GM18909 (cell line): Measurements from ENCODE around the gene AJM1.
"Not testable (repeated sequence)": the region's sequence is repeated elsewhere in the genome, so short reads cannot be mapped to it uniquely, and the experiment has no call there.

Source experiments
- ATAC-seq: cut with Tn5 transposase; IDR thresholded peaks from one replicate; pipeline ENCODE4 v1.9.1; 2021; ENCODE audit warnings: mild to moderate bottlenecking; ENCODE audit not compliant: unreplicated experiment, poor library complexity

The AJM1 gene

DNA sequence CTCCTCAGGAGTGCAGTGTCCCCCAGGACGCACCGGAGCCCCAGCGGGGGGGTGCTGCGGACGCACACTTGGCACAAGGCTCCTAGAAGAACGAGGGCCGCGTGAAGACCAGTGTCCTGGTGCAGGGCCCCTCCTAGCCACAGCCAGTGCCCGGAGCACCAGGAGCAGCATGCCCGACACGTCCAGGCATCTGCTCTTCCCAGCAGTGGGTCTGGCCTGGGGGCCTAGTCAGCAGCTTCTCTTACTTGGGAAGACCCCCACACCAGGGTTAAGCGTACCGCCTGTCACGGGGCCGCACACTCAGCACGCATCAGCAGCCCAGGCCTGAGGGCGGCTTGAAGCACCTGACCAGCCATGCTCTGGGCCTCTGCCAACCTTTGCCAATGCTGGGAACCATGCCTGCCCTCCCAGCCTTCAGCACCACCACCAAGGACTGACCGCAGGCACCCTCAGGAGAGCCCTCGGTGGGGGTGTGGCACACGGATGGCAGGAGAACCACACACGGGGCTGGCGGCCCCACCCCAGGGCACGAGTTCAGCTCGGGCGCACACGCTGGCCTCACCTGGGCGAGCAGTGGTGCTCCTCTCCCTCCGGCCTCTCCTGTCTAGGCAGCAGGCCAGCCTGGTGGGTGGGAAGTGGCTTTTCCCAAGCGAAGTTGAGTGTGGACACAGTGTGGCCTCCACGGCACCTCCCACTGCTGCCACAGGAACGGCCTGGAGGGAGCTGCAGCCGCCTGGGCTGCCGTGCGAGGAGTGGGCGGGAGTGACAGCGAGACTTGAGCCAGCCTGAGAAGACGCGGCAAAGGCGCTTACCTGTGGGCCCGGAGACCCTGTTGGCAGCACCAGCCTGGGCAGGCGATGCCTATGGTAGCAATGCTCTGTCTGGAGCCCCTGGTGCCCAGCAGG, 12.0 kb upstream of the AJM1 start:
- no peak for ATAC-seq

DNA sequence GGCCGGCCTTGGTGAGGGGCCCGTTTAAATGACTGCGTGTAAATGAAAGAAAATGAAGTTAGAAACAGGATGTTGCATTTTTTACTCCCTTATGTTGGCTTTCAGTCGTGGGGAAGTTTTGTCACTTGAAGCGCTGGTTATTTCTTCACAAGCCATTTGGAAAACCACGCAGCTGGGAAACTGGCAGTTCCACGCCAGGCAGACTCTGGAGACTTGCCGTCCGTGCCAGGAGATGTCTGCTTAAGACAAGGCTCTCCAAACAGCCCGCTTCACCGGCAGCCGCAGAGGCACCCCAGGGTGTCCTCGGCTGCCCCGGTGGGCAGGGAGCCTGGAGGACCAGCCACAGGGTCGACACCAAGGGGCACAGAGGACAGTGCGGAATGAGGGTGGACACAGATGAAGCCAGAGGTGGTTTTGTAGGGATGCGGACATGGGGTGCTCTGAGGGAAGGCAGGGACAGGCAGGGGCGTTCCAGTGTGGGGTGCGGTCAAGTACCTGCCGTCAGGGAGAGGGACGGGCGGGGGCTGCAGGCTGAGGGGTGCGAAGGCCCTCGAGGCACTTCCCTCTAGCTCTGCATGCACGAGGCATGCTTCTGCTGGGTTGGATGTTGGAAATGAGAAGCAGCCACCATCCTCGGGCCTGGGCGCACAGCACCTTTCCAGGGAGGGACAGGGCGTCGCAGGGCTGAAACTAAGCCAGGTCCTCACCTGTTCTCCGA, 11.1 kb upstream of the AJM1 start:
- ATAC-seq, result no peak

DNA sequence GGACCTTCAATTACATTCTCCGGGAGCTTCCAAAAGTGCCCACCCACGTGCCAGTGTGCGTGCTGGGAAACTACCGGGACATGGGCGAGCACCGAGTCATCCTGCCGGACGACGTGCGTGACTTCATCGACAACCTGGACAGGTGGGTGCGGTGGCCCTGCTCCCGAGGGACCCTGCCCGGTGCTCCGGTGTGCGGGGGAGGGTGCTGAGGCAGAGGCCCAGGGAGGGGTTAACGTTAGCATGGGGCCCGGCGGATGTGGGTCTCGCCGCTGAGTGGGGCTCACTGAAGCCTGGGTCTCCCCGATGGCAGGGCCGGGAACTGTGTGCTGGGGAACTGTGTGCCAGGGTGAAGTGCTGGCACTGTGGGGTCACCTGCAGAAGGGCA, 10.6 kb upstream of the AJM1 start:
- ATAC-seq, result no peak

DNA sequence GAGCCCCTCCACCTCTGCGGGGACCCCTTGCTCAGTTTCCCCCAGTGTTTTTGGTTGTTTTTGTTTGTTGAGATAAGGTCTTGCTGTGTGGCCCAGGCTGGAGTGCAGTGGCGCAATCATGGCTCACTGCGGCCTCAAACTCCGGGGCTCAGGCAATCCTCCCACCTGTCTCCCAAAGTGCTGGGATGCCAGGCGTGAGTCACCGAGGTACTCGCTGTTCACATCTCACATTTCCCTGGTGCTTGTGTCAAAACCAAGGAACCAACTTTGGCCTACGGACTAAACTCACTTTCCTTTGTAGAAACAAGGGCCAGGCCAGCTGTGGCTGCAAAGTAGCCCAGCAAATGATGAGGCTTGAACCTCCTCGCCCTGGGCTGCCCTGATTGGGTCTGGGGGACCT, 9.7 kb upstream of the AJM1 start:
- no peak for ATAC-seq

DNA sequence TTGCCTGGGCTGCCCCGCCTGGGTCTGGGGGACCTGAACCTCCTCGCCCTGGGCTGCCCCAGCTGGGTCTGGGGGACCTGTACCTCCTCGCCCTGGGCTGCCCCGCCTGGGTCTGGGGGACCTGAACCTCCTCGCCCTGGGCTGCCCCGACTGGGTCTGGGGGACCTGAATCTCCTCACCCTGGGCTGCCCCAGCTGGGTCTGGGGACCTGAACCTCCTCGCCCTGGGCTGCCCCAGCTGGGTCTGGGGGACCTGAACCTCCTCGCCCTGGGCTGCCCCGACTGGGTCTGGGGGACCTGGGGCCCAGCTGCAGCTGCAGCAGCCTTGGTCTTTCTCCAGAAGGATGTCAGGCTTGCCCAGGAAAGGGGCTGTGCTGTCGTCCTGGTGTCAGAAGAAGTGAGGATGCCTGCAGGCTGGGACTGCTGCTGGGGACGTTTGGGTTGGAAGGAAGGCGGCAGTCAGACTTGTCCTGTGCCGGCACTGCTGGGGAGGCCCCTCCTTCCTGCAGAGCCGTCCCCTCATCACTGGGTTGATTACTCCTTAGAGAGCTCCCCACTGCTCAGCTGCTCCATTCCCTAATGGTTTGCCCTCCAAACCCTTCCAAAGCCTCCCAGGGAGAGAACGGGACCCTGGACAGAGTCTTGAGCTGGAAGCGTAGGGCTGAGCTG, 8.8 kb upstream of the AJM1 start:
- not testable (repeated sequence) for ATAC-seq

DNA sequence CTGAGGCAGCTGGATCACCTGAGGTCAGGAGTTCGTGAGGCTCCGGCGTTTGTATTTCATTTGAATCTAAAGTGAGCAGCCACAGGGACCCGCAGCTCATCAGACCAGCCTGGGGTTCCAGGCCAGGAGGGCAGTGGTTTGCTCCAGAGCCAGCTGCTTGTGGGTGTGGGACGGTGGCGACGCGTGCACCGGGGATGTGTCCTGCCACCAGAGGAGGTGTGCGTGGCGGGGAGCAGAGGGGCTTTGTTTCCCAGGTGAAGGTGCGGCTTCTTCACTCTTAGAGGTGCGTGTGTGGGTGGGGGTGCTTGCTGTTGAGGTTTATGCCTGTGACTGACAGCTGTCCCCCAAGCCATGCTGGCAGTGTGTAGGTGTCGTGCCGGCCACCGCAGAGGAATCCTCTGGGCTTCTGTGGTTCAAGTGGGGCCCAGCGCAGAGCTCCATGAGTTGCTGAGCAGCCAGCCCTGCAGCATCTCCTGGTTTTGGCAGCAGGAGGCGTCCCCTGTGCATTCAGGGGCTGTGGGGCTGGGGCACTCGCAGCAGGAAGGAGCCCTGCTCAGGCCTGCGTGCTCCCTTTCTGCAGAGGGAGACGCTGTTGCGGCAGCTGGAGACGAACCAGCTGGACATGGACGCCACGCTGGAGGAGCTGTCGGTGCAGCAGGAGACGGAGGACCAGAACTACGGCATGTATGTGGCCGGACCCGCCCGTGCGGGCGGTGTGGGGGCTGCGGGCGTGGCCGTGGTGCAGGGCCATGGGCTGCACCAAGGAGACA, 6.9 kb upstream of the AJM1 start:
- no peak for ATAC-seq

DNA sequence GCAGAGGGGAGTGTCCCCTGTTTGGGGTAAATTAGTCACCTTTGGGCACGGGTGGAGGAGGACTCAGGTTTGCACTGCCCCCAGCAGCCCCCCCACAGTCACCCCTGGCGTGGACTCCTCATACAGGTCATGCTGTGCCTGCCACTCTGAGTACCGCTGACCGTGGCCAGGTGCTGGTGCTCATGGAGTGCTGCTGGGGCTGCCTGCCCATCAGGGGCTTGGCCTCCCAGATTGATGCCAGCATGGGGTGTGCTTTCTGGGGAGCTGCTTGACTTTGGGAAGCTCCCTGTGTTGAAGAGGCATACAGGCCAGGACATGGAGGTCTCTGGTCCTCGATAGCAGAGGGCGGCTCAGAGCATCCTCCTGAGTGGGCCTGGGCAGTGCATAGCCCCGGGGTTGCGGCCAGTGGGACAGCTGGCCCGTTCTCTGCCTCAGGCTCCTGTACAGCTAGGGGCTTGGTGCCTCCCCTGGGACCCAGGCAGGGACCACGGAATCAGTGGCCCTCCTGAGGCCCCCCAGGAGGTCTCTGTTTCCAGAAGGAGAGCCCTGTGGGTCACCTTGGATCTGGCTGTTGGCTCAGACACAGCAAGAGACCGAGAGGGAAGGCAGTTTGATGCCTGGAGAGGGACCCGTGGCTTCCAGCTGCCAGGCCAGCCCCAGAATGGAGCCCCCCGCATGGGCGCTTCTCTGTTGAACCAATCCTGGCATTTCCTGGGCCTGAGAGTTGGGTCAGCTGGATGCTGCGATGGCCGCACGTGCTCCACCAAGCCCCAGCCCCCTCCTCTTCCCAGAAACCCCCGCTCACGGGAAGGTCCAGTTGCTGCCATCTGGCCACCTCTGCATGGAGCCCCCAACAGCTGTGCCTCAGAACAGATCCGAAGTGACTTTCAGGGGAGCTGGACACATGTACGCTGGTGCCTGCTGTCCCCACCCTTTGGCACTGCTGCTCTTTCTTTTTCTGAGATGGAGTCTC, 6.1 kb upstream of the AJM1 start:
- ATAC-seq, result no peak

DNA sequence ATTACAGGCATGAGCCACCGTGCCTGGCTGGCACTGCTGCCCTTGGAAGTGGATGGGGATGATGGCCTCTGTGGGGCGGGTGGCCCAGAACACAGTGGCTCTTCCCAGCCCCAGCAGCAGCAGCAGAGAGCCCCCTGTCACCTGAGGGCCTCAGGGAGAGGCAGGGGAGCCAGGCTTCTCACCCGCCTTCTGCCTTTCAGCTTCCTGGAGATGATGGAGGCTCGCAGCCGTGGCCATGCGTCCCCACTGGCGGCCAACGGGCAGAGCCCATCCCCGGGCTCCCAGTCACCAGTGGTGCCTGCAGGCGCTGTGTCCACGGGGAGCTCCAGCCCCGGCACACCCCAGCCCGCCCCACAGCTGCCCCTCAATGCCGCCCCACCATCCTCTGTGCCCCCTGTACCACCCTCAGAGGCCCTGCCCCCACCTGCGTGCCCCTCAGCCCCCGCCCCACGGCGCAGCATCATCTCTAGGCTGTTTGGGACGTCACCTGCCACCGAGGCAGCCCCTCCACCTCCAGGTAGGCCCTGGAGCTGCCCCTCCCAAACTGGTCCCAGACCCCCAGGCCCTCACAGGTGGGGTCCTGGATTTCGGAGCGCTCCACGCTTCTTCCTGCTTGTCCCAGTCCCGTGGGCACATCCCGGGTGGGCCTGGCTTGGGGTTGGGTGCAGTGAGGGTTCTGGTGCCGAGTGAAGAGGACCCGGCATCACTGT, 5.0 kb upstream of the AJM1 start:
- no peak for ATAC-seq

DNA sequence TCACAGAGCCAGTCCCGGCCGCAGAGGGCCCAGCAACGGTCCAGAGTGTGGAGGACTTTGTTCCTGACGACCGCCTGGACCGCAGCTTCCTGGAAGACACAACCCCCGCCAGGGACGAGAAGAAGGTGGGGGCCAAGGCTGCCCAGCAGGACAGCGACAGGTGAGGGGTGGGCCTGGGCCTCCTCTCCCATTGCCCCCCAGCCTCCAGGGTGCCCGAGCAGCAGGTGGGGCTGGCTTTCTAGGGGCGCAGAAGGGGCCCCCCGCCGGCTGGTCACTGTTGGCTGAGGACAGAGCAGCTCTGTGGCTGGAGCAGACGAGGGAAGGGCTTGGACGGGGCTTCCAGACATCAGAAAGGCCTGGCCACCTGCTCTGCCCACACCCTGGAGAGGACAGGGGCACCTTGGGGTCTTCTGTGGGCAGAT, 4.4 kb upstream of the AJM1 start:
- ATAC-seq, result not testable (repeated sequence)

DNA sequence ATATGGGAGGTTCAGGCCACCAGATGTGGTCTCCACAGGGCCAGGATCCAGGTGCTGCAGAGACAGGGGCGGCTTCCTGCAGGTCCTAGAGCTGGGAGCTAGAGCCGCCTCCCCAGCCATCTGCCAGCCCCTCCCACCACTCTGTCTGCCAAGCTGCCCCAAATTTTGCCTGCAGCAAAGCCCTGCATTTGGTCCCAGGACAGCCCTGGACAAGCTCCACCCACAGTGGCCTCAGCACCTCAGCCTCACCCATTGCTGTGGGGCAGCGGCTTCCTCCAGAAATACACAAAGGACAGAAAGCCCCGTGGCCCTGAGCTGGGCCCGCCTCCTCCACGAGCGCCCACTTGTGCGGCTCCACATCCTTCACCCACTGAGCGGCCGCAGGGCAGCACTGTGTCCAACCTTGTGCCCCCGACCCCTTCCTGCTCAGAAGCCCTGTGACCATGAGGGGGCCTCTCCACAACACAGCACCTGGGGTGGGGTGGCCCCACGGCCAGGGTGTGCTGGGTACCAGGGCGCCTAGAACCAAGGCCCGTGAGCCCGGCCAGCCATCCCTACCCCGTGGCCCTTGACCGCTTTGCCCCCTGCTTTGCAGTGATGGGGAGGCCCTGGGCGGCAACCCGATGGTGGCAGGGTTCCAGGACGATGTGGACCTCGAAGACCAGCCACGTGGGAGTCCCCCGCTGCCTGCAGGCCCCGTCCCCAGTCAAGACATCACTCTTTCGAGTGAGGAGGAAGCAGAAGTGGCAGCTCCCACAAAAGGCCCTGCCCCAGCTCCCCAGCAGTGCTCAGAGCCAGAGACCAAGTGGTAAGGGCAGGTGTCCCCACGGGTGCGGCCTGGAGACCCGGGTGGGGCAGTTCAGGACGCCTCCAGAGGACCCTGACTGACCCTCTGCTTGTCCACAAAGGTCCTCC, 3.7 kb upstream of the AJM1 start:
- ATAC-seq, result no peak

DNA sequence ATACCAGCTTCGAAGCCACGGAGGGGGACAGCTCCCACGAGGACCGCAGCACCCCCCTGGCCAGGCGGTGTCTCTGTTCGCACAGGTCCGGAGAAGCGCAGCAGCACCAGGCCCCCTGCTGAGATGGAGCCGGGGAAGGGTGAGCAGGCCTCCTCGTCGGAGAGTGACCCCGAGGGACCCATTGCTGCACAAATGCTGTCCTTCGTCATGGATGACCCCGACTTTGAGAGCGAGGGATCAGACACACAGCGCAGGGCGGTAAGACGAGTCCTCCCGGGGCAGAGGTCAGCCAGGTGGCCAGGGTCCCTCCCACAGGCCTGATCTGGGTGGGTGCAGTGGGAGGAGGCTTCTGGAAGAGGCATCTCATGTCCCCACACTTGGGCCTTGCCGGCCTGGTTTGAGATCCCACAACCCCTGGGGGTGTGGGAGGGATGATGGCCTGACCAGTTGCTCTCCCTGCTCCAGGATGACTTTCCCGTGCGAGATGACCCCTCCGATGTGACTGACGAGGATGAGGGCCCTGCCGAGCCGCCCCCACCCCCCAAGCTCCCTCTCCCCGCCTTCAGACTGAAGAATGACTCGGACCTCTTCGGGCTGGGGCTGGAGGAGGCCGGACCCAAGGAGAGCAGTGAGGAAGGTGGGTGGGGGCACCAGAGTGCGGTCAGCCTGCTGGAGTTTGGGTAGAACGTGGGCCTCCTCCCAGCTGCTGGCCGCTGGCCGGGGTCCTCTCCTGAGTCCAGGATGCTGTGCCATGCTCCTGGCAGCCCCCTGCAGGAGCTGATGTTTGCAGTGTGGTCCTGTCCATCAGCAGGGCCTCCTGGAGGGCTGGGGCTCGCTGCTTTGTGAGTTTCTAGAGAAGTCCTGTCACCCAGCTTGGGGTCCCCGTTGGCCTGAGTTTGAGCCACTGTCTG, 2.8 kb upstream of the AJM1 start:
- no peak for ATAC-seq

DNA sequence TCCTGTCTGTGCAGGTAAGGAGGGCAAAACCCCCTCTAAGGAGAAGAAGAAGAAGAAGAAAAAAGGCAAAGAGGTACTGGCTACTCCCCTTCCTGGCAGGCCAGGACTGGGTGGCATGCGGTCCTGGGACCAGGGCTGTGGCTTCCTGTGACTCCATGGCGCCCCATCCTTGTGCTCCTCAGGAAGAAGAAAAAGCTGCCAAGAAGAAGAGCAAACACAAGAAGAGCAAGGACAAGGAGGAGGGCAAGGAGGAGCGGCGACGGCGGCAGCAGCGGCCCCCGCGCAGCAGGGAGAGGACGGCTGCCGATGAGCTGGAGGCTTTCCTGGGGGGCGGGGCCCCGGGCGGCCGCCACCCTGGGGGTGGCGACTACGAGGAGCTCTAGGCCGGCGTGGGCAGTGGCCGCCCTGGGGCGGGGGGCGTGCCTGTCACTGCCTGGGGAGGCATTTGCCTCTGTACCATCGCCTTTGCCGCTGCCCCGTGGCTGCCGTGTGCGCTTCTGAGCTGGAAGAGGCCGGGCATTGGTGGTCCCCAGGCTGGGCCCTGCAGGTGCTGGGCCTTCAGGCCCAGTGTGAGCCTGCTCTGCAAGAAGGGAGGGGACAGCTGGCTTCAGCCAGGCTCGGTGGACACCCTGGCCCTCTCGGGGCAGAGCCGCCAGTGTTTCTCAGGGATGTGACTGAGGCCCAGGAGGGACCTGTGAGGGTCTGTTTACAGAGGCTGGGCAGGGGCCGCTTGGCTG, 2.0 kb upstream of the AJM1 start:
- ATAC-seq, result no peak

DNA sequence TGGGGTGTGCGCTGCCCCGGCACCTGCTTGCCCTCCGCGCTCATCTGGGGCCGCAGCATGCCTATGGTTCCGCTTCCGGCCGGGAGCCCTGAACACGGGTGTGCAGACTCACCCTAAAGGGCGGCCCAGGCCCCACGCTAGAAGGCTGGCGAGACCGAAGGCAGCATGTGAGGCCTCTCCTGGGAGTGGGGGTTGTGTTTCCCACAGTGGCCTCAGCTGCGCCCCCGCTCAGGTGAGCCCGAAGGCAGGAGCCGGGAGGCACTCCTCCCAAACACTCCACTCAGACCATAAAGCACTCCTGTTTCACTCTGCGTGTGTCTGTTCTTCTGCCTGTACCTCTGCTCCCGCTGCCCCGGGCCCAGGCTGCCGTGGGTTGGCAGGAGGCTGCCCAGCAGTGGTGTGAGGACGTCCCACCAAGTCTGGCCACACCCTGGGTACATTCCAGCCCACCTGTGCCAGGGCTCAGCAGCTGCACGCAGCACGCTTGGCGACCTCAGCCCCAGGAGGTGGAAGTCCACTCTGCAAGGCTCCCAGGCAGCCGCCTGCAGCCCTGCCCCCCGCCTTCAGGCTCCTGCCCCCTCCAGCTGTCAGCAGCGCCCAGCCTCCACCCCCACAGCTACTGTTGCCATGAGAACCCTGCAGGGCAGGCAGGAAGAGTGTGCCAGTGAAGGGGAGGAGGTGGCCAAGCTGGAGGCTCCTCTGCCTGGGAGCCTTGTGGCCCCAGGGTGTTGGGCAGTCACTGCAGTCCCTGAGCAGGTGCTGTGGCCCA, 1.2 kb upstream of the AJM1 start:
- no peak for ATAC-seq

DNA sequence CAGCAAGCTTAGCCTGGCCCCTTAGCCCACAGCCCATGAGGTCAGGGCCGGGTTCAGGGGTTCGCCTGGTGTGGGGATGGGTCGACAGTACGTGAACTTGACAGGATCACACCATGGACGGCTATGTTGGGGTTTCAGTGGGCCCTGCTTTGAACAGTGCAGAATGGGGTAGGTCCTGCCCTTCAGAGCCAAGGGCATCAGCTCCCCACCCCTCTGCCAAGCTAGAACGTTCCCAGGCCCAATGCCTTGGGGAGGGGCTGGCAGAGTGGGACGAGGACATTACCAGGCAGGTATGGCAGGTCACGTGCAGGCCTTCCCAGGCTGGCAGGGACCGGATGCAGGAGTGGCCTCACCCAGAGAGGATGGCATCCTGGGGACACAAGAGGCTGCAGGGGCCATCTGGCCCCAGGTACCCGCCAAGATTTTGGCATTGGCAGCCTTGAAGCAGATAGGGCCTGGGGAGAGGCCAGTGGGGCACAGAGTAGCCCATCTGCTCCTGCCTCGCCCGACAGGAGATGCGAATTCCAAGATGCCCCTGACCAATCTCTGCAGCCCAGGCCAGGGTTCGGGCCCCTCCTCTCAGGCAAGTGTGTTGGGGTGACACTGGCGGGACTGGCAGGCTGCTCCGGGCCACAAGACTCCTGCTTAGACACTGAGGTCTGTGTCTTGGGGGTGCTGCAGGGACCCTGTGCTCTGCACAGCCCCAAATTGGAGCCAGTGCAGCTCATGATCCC, 465 bp upstream of the AJM1 start:
- not testable (repeated sequence) for ATAC-seq
